Right forelimb (tissue), 1 donor: Measurements from ENCODE around the gene TMEM218.
"Not testable (repeated sequence)": the region's sequence is repeated elsewhere in the genome, so short reads cannot be mapped to it uniquely, and the experiment has no call there.

Source experiments
- DNase-seq: peaks from one replicate; pipeline ENCODE4 v3.0.0-alpha.2; 2018

Gene TMEM218

DNA sequence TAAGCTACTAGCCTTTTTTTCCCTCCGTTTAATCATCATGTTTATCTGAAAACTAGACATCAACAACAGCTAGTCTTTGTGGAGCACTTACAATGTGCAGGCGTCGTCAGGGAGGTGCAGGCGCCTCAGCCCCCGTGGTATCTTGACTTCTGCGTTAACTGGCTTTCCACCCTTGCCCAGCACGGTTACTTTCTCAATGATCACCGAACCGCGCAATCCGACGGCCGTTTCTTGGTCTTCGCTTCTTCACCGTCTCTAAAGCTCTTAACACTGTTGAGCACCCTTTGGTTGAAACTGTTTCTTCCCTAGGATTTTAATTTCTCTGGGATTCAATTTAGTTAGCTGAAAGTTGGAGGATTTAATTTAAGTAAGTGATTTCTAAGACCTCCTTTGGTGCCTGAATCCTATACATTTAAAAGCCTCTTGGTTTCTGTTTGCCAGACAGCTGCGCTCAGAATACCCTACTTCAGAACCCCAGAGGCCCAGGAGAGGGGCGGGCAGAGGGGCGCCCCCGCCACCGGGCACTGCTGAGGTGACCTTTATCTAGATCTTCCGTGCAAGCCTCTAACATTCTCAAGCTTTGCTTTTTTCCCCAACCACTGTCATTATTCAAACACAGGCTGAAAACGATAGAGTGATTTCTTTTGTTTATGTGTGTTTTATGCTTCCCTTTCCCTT lies 18.0 kb upstream of the TMEM218 start:
- DNase-seq, result no peak

DNA sequence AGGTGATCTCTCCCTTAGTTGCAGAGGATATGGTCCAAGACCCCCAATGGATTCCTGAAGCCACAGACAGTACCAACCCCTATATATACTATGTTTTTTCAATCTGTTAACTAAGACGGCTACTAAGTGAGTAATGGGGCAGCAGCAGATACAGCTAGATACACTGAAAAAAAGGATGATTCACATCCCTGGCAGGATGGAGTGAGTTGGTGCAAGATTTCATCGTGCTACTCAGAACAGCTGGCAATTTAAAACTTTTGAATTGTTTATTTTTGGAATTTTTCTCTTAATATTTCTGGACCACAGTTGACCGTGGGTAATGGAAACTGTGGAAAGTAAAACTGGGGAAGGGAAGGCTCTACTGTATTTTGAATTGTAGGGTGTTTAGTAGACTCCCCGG lies 17.0 kb upstream of the TMEM218 start:
- no peak for DNase-seq

DNA sequence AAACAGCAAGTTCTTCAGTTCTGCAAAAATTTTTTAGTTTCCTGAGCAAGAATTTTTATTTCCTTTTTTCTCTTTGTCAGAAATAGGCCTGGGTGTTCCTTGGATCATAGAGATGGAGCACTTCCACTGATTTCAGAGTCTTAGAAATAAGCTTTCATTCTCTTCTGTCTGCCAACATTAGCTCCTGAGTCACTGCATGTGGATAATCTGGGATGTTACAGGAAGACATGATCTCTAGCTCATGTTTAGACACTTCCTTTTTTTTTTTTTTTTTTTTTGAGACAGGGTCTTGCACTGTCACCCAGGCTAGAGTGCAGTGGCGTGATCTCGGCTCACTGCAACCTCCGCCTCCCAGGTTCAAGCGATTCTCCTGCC lies 13.2 kb upstream of the TMEM218 start:
- DNase-seq, result no peak

DNA sequence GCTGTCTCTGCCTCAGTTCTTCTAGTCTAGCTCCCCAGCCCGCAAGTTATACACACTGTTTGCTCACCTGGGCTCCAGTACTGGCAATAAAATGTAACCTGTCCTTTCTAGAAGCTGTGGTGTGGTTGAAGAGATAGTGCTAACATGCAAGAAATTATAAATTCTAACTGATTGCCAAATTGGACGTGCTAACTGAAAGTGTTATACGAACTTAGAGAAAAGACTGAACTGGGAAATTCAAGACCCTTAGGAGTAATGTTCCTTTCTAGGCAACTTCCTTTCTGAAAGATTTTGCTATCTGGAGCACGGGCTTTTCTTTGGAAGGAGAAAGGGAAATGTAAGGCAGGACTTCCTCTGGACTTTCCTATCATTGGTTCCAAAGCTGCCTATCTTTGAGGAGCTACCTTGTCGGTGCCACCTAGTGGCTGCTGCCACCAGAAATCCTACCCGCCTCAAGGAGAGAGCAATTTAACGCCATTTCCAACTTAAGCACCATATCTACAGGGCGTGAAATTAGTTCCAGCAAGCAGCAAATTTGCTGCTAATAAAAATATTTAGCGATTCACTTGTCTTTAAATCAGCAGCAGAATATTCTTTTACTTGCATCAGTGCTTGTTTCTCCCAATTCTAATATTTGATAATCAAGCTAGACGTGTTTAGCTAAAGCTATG lies 12.7 kb upstream of the TMEM218 start:
- no peak for DNase-seq

DNA sequence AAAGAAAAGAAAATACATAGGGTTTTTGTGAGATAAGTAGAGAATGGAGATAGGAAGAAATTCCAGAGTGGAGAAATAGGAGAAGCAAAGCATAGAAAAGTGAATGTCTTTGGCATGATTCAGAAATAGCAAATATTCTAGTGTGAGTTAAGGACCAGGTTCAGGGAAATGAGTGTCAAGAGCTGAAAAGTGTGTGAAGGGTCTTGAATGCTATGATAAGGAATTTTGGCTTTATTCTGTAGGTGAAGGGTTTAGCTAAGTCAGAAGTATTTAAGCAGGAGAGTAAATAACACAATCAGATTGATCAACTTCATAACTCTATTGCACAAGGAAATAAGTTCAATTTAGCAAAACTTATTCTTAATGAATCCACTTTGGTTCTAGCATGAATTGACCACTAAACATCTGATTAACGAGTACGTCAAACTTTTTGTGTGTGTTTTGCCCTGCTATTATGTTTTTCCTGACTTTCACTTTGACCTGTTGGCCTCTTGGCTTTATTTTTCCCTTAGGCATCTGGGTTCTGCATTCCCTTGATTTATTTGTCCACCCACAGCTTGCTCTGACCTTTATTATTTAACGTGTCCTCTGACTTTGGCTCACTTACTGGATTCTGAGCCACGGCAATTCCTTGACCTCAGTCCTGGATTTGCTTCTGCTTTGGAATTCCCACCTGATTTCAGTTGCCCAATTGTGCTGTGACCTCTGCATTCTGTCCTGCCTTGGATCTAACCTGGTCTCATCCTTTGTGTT lies 11.9 kb upstream of the TMEM218 start:
- DNase-seq, result no peak

DNA sequence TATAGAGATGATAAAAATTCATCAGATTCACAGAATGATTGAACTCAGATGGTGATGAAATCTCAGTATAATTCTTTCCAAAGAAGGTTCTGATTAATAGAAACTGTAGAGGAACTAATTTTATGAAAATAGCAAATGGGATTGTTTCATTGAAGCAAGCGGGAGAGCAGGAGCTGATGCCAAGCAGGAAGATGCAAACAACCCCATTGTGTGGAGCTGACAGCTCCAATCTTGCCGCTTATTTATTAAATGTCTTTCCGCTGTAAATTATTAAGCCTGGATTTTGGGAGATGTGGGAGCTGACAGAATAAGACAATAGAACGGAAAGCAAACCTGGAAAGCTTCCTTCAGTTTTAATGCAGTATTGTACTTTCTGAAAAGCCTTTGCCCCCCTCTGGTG lies 6.0 kb upstream of the TMEM218 start:
- DNase-seq, result no peak

DNA sequence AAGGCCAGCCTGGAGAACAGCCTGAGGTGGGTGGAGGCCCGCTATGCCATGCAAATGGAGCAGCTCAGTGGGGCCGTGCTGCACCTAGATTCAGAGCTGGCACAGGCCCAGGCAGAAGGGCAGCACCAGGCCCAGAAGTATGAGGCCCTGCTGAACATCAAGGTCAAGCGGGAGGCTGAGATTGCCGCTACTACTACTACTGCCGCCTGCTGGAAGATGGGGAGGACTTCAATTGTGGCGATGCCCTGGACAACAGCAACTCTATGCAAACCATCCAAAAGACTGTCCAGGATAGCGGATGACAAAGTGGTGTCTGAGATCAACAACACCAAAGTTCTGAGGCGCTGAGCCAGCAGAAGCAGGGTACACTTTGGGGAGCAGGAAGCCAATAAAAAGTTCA lies 3.1 kb upstream of the TMEM218 start:
- no peak for DNase-seq

DNA sequence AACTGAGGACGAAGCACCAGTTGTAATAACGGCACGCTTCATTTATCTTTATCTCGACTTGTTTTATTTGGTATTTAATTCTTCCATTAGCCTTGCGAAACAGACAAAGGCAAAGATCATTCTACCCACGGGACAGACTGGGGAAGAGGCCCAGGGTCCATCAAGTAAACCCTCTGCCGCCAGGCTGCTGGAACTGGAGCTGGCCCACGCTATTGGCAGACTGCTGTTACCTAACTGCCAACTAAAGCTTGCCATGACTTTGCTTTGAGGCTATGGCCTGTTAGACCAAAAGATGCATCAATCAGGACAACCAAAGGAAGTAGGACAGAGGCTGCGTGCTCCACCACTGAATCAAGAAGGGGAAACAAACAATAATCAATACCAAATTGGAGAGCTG lies 780 bp upstream of the TMEM218 start:
- DNase-seq, result no peak

DNA sequence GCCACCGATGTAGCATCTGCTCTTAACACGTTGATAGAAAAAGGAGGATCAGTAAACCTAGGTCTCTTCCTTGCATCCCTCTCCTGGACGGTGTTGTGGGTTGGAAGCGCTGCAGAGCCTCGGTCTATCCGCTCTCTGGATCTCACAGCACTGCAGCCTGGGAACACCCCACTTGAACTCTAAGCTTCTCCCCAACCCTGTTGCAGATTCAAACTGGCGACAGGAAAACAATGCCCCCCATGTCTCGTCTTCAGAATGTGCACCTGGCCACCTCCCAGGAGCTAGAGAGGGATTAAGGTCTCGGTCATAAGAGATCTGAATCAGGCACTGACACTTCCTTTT lies 454 bp downstream of the TMEM218 start:
- DNase-seq, result no peak

DNA sequence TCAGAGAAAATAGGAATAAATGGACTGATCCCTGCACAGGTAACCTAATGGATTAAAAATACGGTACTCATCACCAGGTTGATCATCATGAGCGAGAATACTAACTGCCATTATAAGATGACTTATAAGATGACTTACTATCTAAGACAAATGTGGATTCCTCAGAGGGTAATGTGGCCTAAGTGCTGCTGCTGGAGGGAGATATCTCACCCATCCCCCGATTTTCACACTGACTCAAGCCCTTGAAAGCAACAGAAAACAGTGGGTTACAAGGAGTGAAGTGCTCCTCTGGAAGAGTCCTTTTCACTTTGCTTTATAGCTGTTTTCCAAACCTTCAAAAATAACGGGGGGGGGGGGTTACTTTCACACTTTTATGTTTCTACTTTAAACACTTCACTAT lies 920 bp downstream of the TMEM218 start:
- DNase-seq, result no peak

DNA sequence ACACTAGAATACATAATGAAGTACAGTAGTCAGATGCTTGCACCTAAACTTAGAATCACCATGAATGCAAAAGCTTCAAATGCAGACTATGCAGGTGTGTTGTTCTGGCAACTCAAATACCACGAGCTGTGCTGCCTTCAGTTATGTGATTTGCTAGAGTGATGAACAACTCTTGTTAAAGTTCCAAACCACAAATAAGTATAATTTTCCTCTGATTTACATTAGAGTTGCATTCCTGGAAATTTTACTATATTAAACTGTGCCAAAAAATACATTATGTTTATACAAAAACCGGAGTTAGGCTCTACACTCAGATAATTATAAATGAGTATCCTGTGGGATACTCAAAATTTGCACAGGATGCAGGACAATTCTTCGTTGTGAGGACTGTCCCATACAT lies 3.0 kb downstream of the TMEM218 start:
- DNase-seq, result no peak

DNA sequence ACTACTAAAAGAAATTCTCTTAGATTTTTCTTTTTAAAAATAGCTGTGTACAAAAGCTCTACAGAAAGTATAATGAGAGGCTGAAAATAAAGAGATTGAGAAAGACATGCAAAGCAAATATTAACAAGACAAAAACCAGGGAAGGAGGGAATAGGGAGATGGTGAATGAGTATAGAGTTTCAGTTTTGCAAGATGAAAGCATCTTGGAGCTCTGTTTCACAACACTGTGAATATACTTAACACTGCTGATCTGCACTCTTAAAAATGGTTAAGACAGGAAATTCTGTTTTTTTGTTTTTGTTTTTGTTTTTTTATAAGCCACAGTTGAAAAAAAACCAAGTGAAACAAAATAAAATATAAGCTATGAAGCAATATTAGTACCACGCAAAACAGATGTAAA lies 5.5 kb downstream of the TMEM218 start:
- no peak for DNase-seq

DNA sequence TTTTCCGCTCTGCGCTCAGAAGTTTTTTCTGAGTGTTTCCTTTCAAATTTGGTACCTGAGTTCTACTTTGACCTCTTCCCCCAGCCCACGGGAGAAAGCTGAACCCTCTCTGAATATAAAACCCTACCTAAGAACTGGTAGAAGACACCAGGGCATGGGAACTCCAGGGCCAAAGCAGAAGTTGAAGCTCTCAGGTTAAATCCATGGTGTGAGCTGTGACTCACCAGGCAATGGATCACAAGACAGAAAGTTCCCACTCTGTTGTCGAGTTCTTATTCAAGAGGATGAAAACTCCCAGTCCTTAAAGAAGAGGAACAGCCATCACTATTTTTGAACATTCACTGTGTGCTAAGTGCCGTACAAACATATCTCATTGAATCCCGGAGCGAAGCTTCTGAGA lies 8.9 kb downstream of the TMEM218 start:
- no peak for DNase-seq

DNA sequence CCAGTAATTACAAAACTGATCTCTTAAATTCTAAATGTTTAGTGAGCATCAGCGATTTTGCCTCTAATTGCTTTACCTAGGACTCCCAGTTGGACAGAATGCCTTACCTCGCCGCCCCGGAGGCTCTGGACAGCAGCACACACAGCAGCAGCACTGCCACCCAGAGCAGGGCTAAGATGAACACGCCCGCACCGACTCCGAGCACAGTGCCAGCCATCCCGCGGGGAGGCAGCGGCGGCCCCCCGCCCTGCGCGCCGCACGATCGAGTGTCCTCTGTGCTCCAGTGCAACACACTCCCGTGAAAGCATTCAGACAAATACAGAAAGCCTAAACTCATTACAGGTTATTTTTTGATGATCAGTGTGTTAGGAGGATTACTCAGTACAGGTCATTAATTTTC lies 9.4 kb downstream of the TMEM218 start:
- DNase-seq, result no peak

DNA sequence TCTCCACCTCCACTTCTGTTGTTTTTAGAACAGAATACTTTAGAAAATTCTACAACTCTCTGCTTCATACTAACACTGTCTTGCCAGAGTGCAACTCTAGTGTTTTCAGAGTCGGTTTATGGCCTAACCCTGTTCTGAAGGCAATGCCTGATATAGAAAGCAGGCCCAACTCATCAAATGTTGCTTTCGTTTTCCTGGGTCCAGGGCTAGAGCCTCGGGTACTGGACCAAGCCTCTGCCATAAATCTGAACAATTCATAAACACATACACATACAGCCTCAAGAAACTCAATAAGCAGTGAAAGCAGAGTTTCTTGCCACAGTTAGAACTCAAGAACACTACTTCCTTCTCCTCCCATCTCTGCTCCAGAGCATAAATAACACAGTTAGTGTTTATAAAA lies 9.8 kb downstream of the TMEM218 start:
- no peak for DNase-seq

DNA sequence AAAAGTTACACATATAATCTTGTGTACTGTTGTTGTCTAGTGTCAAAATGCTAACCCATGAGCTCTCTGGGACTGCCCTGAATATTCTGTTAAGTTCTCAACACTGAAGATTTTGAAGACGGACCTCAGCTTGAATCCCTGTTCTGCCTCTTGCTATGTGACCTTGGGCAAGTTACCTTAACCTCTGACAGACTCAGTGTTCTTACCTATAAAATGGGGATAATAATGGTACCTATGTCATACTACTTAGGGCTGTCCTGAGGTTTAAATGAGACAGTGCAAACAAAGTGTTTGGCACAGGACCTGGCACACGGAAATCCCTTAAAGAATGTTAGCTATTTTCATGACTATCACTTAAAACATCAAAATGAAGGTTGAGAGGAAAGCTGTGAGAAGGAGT lies 11.3 kb downstream of the TMEM218 start:
- DNase-seq, result no peak

DNA sequence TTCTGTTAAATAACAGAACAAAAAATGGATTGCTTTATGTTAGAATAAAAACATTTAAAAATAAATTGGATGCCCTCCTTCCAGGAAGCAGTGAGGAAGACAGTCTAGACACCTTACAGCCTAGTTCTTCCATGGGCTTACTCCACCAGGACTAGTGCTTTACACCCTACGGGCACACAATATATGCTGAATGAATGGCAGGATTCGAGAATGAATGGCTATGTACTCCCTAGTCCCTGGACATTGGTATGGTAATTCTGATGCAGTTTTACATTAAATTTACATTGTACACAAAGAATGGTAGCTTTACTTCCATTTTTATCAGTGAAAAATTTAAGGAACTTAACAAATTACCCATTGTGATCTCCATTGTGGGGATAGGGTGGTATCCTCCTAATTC lies 16.7 kb downstream of the TMEM218 start:
- no peak for DNase-seq

DNA sequence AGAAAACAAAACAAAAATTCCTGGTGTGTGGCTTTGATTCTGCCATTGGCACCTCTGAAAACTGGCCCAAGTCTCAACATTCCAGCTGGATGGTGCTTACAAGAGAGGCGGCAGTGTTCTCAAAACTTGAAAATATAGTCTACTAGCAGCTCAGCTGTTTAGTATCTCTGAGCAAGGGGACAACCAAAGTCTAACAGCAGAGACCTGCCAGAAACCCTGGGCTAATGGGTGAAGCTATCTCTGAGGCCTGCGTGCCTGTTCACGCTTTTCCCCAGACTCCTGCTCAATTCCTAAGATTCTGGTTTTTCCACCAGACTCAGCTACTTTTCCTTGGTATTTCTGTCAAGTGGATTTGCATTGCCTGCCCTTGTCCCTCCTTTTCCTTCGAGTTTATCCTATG lies 17.9 kb downstream of the TMEM218 start:
- DNase-seq, result no peak

DNA sequence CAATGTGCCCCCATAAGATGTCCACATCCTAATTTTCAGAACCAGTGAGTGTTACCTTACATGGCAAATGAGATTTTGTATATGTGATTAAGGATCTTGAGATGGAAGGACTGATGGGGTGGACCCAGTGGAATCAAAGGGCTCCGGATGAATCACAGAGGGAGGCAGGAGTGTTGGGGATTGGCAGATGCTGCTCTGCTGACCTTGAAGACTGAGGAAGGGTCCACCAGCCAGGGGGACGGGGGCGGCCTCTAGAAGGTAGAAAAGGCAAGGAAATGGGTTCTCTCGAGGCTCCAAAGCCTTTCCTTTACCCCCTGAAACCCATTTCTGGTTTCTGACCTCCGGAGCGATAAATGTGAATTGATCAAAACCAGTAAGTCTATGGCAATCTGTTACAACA lies 18.8 kb downstream of the TMEM218 start:
- no peak for DNase-seq

DNA sequence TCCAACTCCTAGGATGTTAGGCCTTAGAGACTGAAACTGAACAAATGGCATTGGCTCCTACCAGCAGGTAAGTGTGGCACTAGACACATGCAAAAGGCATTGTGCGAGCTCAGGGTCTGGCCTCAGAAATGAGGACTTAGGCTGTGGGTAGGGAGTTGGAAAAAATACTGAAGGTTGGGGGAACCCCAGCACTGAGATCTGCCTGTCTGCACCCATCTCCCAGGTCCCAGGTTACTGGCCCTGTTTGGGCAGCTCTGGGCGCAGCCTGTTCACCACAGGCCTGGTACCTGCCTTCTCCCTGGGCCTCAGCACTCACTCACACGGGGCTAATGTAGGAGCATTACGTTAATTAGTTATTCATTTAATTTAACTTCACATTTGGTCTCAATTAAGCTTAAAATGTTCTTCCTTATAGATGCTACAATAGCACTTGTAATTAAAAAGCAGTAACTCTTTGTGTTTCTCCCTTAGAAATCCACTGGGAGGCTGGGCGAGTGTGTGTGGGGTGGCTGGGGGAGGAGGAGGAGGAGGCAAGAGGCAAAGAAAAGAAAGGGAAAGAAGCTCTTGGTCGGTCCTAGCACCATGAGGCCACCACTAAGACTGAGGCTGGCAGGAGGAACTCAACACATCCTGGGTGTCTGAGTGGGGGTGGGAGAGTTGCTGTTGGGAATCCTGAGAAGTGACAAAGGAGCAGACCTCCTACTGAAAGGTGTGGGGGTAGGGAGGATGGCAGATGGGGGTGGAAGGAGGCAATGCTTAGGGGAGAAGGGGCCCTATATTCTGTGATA lies 19.4 kb downstream of the TMEM218 start:
- DNase-seq, result no peak

DNA sequence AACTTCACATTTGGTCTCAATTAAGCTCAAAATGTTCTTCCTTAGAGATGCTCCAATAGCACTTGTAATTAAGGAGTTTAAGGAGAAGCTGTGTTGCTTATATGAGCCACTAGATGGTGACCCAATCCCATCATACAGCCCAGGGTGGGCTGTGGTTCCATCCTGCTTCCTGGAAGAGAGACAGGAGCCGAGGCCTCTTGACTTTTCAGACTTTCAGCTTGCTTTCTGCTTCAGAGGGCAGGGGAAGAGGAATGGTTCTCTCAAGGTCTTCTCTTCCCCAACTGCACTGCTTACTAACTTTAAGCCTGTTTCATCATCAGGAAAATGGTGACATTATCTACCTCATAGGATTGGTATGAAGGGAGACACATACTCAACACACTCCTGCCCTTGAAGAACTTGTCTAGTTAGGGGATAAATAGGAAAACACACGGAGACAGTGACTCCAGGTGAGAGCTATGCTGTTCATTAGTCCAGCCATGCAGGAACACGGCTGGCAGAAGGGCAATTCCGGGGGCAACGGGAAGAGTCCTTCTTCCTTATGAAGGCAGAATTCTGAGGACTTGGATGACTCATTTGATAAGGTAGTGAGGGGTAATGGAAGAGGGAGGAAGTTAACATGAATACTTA lies 20.1 kb downstream of the TMEM218 start:
- DNase-seq, result peak; percentile 80

DNA sequence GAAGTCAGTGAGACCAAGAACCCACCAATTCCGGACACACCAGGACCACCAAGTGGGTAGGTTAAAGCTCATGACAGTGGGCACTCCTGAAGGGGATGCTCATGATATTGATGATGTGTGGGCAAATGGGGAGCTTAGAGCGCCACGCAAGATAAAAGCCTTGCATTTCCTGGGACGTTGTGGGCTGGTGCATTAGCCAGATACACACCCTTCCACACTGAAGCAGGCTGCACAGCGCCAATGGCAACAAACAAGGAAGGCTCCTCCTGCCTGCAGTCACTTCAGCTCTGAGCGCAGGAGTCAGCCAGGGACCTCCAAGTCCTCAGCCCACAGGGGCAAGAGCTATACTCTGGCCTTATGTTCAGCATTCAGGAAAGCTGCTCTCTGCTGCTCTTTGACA lies 20.6 kb downstream of the TMEM218 start:
- no peak for DNase-seq

DNA sequence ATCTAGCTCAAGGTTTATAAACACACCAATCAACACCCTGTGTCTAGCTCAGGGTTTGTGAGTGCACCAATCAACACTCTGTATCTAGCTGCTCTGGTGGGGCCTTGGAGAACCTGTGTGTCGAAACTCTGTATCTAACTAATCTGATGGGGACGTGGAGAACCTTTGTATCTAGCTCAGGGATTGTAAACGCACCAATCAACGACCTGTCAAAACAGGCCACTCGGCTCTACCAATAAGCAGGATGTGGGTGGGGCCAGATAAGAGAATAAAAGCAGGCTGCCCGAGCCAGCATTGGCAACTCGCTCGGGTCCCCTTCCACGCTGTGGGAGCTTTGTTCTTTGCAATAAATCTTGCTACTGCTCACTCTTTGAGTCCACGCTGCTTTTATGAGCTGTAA lies 21.3 kb downstream of the TMEM218 start:
- not testable (repeated sequence) for DNase-seq
